ENCODE data around the gene SNAI3. TPM values are rescaled to one million over a fixed set of nuclear protein-coding genes. Genes with fewer than 3 reads are reported as not detected.
A peak's percentile ranks its signal among the peaks of the same experiment; 100 is the strongest.

Gene SNAI3
- total RNA-seq, 1 donor from 2014 or later: 0.29 TPM

DNA sequence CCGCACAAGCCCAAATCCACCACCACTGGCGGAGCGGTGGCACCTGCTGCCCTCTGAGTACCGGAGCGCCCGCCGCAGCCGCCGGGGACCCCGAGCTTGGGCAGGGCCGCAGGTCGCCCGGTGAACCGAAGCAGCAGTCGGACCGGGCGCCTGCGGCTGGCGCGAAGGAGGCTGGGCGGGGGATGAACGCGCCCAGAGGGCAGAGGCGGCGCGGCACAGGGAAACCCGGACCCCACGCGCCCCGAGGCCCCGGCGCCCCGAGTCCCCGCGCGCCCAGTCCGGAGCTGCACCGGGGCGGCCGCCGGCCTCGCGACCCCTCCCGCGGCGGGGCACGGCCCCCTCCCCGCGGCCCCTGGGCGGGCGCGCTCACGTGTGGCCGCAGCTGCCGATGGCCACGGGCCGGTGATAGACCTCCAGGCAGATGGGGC is 19.5 kb upstream of the SNAI3 start:
- no peaks in the 10 kb centered on the region for H3K36me3 Mint-ChIP-seq
- H3K27ac Mint-ChIP-seq: peak overlapping the region; percentile 71
- DNase-seq (ENCODE audit: low spot score in 2 of 2, unreplicated experiment in 2 of 2): no peak
- H3K9me3 Mint-ChIP-seq: no peaks in the 10 kb centered on the region
- peaks cover 21% of the 10 kb centered on the region for H3K4me1 Mint-ChIP-seq
- no peak for TF ChIP-seq CTCF (IDR thresholded peaks at IDR 0.05; ENCODE audit: unreplicated experiment)
- H3K4me3 Mint-ChIP-seq: peak overlapping the region; percentile 80
- no peaks in the 10 kb centered on the region for H3K27me3 Mint-ChIP-seq (ENCODE audit: low read depth)

GRCh38 chr16:88705076-88705684 is 18.9 kb upstream of the SNAI3 start:
- no peaks in the 10 kb centered on the region for H3K27me3 Mint-ChIP-seq (ENCODE audit: low read depth)
- H3K27ac Mint-ChIP-seq: peak overlapping the region; percentile 71
- no peaks in the 10 kb centered on the region for H3K36me3 Mint-ChIP-seq
- H3K4me3 Mint-ChIP-seq: peak overlapping the region; percentile 80
- peaks cover 21% of the 10 kb centered on the region for H3K4me1 Mint-ChIP-seq
- no peaks in the 10 kb centered on the region for H3K9me3 Mint-ChIP-seq
- TF ChIP-seq CTCF (IDR thresholded peaks at IDR 0.05; ENCODE audit: unreplicated experiment): no peak
- DNase-seq (ENCODE audit: low spot score in 2 of 2, unreplicated experiment in 2 of 2): no peak

- H3K36me3 Mint-ChIP-seq: no peaks in the 10 kb centered on the region
- no peaks in the 10 kb centered on the region for H3K9me3 Mint-ChIP-seq
- no peak for DNase-seq (ENCODE audit: low spot score in 2 of 2, unreplicated experiment in 2 of 2)
- no peak for TF ChIP-seq CTCF (IDR thresholded peaks at IDR 0.05; ENCODE audit: unreplicated experiment)
- H3K4me1 Mint-ChIP-seq: peaks cover 21% of the 10 kb centered on the region
- no peaks in the 10 kb centered on the region for H3K27me3 Mint-ChIP-seq (ENCODE audit: low read depth)
- no peak overlapping the region for H3K27ac Mint-ChIP-seq
- peak overlapping the region; percentile 80 for H3K4me3 Mint-ChIP-seq
Measured at GRCh38 chr16:88703486-88704309, 17.4 kb upstream of the SNAI3 start.

- no peak overlapping the region for H3K4me3 Mint-ChIP-seq
- no peak for DNase-seq (ENCODE audit: low spot score in 2 of 2, unreplicated experiment in 2 of 2)
- H3K4me1 Mint-ChIP-seq: peaks cover 21% of the 10 kb centered on the region
- no peaks in the 10 kb centered on the region for H3K36me3 Mint-ChIP-seq
- no peaks in the 10 kb centered on the region for H3K27me3 Mint-ChIP-seq (ENCODE audit: low read depth)
- no peak overlapping the region for H3K27ac Mint-ChIP-seq
- H3K9me3 Mint-ChIP-seq: no peaks in the 10 kb centered on the region
- TF ChIP-seq CTCF (IDR thresholded peaks at IDR 0.05; ENCODE audit: unreplicated experiment): no peak
Measured at GRCh38 chr16:88702371-88703210, 16.3 kb upstream of the SNAI3 start.

DNA sequence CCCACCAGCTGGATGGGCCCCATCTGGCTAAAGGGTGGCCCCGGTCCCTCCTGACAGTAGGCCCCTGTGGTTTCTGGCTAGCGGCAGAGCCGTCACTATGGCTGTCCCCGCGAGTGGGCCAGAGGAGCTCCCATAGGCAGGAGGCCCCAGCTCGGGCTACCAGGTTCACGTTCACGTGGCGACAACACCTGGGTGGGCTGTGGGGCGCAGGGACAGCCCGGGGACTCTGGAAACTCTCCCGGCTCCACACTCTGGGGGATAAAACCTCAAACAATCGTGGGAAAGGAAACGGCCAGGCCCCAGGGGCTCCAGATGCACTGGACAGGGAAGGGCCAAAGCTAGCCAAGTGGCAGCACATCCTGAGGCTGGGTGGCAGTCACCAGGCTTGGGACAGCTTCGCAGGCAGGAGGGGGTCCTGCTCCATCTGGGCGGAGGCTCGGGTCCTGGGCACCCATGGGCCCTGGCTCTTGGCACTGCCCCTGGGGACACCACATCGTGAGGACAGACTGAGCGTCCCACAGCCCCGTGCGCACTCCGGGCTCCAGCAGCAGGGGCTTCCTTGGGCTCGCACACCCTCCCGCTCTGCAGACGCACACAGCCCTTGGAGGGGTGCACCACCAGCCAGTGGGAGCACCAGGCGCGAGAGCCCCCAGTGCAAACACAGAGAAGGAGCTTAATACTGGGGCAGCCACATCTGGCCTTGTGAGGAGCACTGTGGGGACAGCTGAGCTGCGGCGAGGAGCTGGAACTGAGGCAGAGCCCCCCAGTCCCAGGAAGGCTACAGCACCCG is 15.5 kb upstream of the SNAI3 start:
- Mint-ChIP-seq H3K4me1 (peaks cover 13% of the 10 kb centered on the region), H3K9me3 (no peaks in the 10 kb centered on the region), H3K4me3 (no peak overlapping the region), H3K27ac (no peak overlapping the region), H3K27me3 (ENCODE audit: low read depth) (no peaks in the 10 kb centered on the region), H3K36me3 (no peaks in the 10 kb centered on the region)
- no peak for TF ChIP-seq CTCF (IDR thresholded peaks at IDR 0.05; ENCODE audit: unreplicated experiment)
- DNase-seq (ENCODE audit: low spot score in 2 of 2, unreplicated experiment in 2 of 2): no peak

All from mesothelial cell of epicardium (in vitro differentiated cells).